Stimulated activated naive B cell treated with anti-CD40 and anti-IgM and Interleukin-4, amounts not matched to agents 10 μg/mL and 1 μg/mL and 100 μg/mL, for 72 hours (primary cell): Measurements from ENCODE around the gene TBC1D1.
"Not testable (repeated sequence)": the region's sequence is repeated elsewhere in the genome, so short reads cannot be mapped to it uniquely, and the experiment has no call there.

ENCODE experiments used
- ATAC-seq, 2 donors: fragments of 150-1000 bp; cut with Tn5 transposase; replicated peaks; 2 replicates each; pipeline ENCODE4 v1.10.0; 2021; ENCODE audit warnings: moderate library complexity in 1 of 2
- DNase-seq: peaks from one replicate; pipeline ENCODE4 v3.0.0; 2021
- H3K27ac Mint-ChIP-seq: one replicate; pipeline ENCODE4 v1.8.0; 2022; ENCODE audit warnings: mild to moderate bottlenecking, mixed read lengths
- H3K27me3 Mint-ChIP-seq, 2 donors: one replicate each; pipeline ENCODE4 v1.8.0; 2022; ENCODE audit warnings: mixed read lengths in 2 of 2
- H3K36me3 Mint-ChIP-seq, 2 donors: one replicate each; pipeline ENCODE4 v1.8.0; 2022; ENCODE audit warnings: mixed read lengths in 2 of 2, mild to moderate bottlenecking in 1 of 2
- H3K4me1 Mint-ChIP-seq, 2 donors: one replicate each; pipeline ENCODE4 v1.8.0; 2022; ENCODE audit warnings: mixed read lengths in 2 of 2, mild to moderate bottlenecking in 1 of 2
- H3K4me3 Mint-ChIP-seq, 2 donors: one replicate each; pipeline ENCODE4 v1.8.0; 2022; ENCODE audit warnings: mild to moderate bottlenecking in 2 of 2, mixed read lengths in 2 of 2, moderate library complexity in 1 of 2
- H3K9me3 Mint-ChIP-seq, 2 donors: one replicate each; pipeline ENCODE4 v1.8.0; 2022; ENCODE audit warnings: mixed read lengths in 2 of 2, mild to moderate bottlenecking in 1 of 2

The TBC1D1 gene

GRCh38 chr4:38020961-38021360, 130.1 kb downstream of the TBC1D1 start:
- Mint-ChIP-seq H3K4me1 (peaks cover 12 to 15% of the 10 kb centered on the region in 2 donors), H3K36me3 (peaks cover 30 to 47% of the 10 kb centered on the region in 2 donors)
- H3K27me3 Mint-ChIP-seq, DNase-seq, H3K4me3 Mint-ChIP-seq, H3K9me3 Mint-ChIP-seq, ATAC-seq, H3K27ac Mint-ChIP-seq: not testable (repeated sequence)

GRCh38 chr4:38021751-38022150, 130.9 kb downstream of the TBC1D1 start:
- peaks cover 32 to 46% of the 10 kb centered on the region in 2 donors for H3K36me3 Mint-ChIP-seq
- ATAC-seq (no peak), DNase-seq (no peak)
- peaks cover 2 to 3% of the 10 kb centered on the region in 2 donors for H3K9me3 Mint-ChIP-seq
- H3K4me3 Mint-ChIP-seq = no peak overlapping the region
- peaks cover 10 to 15% of the 10 kb centered on the region in 2 donors for H3K4me1 Mint-ChIP-seq
- H3K27ac Mint-ChIP-seq = no peak overlapping the region
- H3K27me3 Mint-ChIP-seq = no peaks in the 10 kb centered on the region

- Mint-ChIP-seq H3K27me3 (no peaks in the 10 kb centered on the region), H3K4me3 (no peak overlapping the region), H3K9me3 (peaks cover 2 to 3% of the 10 kb centered on the region in 2 donors), H3K4me1 (peaks cover 10 to 15% of the 10 kb centered on the region in 2 donors), H3K36me3 (peaks cover 37 to 45% of the 10 kb centered on the region in 2 donors), H3K27ac (no peak overlapping the region)
- no peak for ATAC-seq
- DNase-seq = no peak
Measured at GRCh38 chr4:38023347-38024205, 132.7 kb downstream of the TBC1D1 start.

GRCh38 chr4:38024206-38024509, 133.3 kb downstream of the TBC1D1 start:
- ATAC-seq = no peak
- DNase-seq = no peak
- peaks cover 10 to 15% of the 10 kb centered on the region in 2 donors for H3K4me1 Mint-ChIP-seq
- no peaks in the 10 kb centered on the region for H3K27me3 Mint-ChIP-seq
- peaks cover 2 to 3% of the 10 kb centered on the region in 2 donors for H3K9me3 Mint-ChIP-seq
- H3K4me3 Mint-ChIP-seq = no peak overlapping the region
- peaks cover 39 to 45% of the 10 kb centered on the region in 2 donors for H3K36me3 Mint-ChIP-seq
- no peak overlapping the region for H3K27ac Mint-ChIP-seq

GRCh38 chr4:38025665-38026064, 134.8 kb downstream of the TBC1D1 start:
- Mint-ChIP-seq H3K9me3 (peaks cover 2 to 3% of the 10 kb centered on the region in 2 donors), H3K36me3 (peaks cover 48 to 54% of the 10 kb centered on the region in 2 donors), H3K4me1 (peaks cover 11 to 27% of the 10 kb centered on the region in 2 donors)

GRCh38 chr4:38026158-38026740, 135.4 kb downstream of the TBC1D1 start:
- Mint-ChIP-seq H3K27me3 (no peaks in the 10 kb centered on the region), H3K36me3 (peaks cover 42 to 48% of the 10 kb centered on the region in 2 donors), H3K9me3 (no peaks in the 10 kb centered on the region), H3K4me3 (no peak overlapping the region), H3K4me1 (peaks cover 9 to 27% of the 10 kb centered on the region in 2 donors), H3K27ac (peak overlapping the region; percentile 42)
- no peak for DNase-seq
- ATAC-seq = no peak

More at GRCh38 chr4:38025665-38026064, 134.8 kb downstream of the TBC1D1 start:
- H3K27me3 Mint-ChIP-seq = no peaks in the 10 kb centered on the region
- H3K4me3 Mint-ChIP-seq = no peak overlapping the region
- ATAC-seq = no peak
- no peak for DNase-seq
- no peak overlapping the region for H3K27ac Mint-ChIP-seq

- Mint-ChIP-seq H3K27ac (peak overlapping the region; percentile 86), H3K27me3 (no peaks in the 10 kb centered on the region), H3K4me1 (peaks cover 3 to 18% of the 10 kb centered on the region in 2 donors), H3K36me3 (peaks cover 35% of the 10 kb centered on the region in 2 donors), H3K4me3 (no peak overlapping the region), H3K9me3 (no peaks in the 10 kb centered on the region)
- ATAC-seq = peak; percentile 43 to 46
- no peak for DNase-seq
Measured at GRCh38 chr4:38030023-38030422, 139.1 kb downstream of the TBC1D1 start.

- peaks cover 6 to 12% of the 10 kb centered on the region in 2 donors for H3K4me1 Mint-ChIP-seq
- H3K27me3 Mint-ChIP-seq = no peaks in the 10 kb centered on the region
- no peak overlapping the region for H3K4me3 Mint-ChIP-seq
- no peak overlapping the region for H3K27ac Mint-ChIP-seq
- DNase-seq (no peak), ATAC-seq (peak; percentile 44 to 47)
- H3K36me3 Mint-ChIP-seq = peaks cover 32 to 45% of the 10 kb centered on the region in 2 donors
- no peaks in the 10 kb centered on the region for H3K9me3 Mint-ChIP-seq
Measured at GRCh38 chr4:38034986-38035882, 144.3 kb downstream of the TBC1D1 start.

- ATAC-seq = no peak
Measured at GRCh38 chr4:38036548-38036947, 145.7 kb downstream of the TBC1D1 start.

GRCh38 chr4:38037612-38038011, 146.7 kb downstream of the TBC1D1 start:
- Mint-ChIP-seq H3K27ac (peak overlapping the region; percentile 33), H3K9me3 (no peaks in the 10 kb centered on the region), H3K4me1 (peaks cover 6 to 11% of the 10 kb centered on the region in 2 donors), H3K27me3 (no peaks in the 10 kb centered on the region), H3K4me3 (no peak overlapping the region), H3K36me3 (peaks cover 39 to 52% of the 10 kb centered on the region in 2 donors)
- DNase-seq (no peak), ATAC-seq (no peak)

More at GRCh38 chr4:38036548-38036947, 145.7 kb downstream of the TBC1D1 start:
- Mint-ChIP-seq H3K4me3 (no peak overlapping the region), H3K4me1 (peaks cover 6 to 11% of the 10 kb centered on the region in 2 donors), H3K27me3 (no peaks in the 10 kb centered on the region), H3K27ac (no peak overlapping the region), H3K36me3 (peaks cover 38 to 51% of the 10 kb centered on the region in 2 donors), H3K9me3 (no peaks in the 10 kb centered on the region)
- no peak for DNase-seq

- H3K27me3 Mint-ChIP-seq = no peaks in the 10 kb centered on the region
Measured at GRCh38 chr4:38040619-38041018, 149.7 kb downstream of the TBC1D1 start.

GRCh38 chr4:38044060-38044459, 153.2 kb downstream of the TBC1D1 start:
- Mint-ChIP-seq H3K4me1 (no peaks in the 10 kb centered on the region), H3K27ac (no peak overlapping the region), H3K36me3 (peaks cover 36 to 42% of the 10 kb centered on the region in 2 donors), H3K27me3 (no peaks in the 10 kb centered on the region), H3K9me3 (no peaks in the 10 kb centered on the region), H3K4me3 (no peak overlapping the region)
- DNase-seq (no peak), ATAC-seq (no peak)

More at GRCh38 chr4:38040619-38041018, 149.7 kb downstream of the TBC1D1 start:
- no peak overlapping the region for H3K4me3 Mint-ChIP-seq
- no peak for DNase-seq
- H3K9me3 Mint-ChIP-seq = no peaks in the 10 kb centered on the region
- H3K4me1 Mint-ChIP-seq = peaks cover 4 to 6% of the 10 kb centered on the region in 2 donors
- no peak overlapping the region for H3K27ac Mint-ChIP-seq
- peaks cover 39 to 52% of the 10 kb centered on the region in 2 donors for H3K36me3 Mint-ChIP-seq
- ATAC-seq = no peak

GRCh38 chr4:38045289-38045988, 154.6 kb downstream of the TBC1D1 start:
- Mint-ChIP-seq H3K4me3 (no peak overlapping the region), H3K27me3 (no peaks in the 10 kb centered on the region), H3K36me3 (peaks cover 31 to 46% of the 10 kb centered on the region in 2 donors), H3K27ac (peak overlapping the region; percentile 9), H3K4me1 (no peaks in the 10 kb centered on the region), H3K9me3 (no peaks in the 10 kb centered on the region)
- ATAC-seq = no peak
- no peak for DNase-seq
